ENCODE results near the gene PHOSPHO1. TPM values are rescaled to one million over a fixed set of nuclear protein-coding genes. Genes with fewer than 3 reads are reported as not detected.

The PHOSPHO1 gene
- total and polyA plus RNA-seq, 9 donors, result 0.23 to 0.92 (median 0.25) TPM; not detected in 5

DNA sequence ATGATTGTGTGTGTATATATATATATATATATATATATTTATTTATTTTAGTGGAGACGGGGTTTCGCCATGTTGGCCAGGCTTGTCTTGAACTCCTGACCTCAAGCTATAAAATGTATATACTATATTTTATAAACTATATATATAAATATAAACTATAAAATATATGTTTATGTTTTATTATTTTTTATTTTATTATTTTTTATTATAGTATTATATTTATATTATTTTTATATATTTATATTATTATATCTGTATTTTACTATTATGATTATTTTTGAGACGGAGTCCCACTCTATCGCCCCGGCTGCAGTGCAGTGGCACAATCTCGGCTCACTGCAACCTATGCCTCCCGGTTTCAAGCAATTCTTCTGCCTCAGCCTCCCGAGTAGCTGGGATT, 10.5 kb upstream of the PHOSPHO1 start:
- H3K36me3 ChIP-seq, result no peaks in the 10 kb centered on the region
- intact Hi-C loops (cut with DNase I), result no loop called here
- WGBS, 3 donors, result 66 to 78% (median 77%) methylated on average over 8 of the region's 8 CpGs

DNA sequence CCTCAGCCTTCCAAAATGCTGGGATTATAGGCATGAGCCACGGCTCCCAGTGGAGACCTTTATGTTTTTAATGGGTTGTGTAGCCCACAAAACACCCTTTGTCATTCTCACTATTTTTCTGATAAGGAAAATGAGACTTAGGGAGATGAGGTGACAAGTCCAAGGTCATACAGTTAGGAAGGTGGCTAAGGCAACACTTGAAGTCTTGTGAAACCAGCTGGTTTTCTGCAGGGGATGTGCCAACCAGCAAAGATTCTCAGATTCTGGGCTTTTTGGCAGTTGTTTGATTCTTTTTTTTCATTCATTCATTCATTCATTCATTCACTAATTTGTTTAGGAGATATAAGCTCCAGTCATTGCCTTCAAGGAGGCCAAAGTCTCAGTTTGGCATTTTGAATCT, 10.0 kb upstream of the PHOSPHO1 start:
- TF ChIP-seq EP300 (IDR thresholded peaks at IDR 0.05), result no peak
- TF ChIP-seq, protein P1, sequence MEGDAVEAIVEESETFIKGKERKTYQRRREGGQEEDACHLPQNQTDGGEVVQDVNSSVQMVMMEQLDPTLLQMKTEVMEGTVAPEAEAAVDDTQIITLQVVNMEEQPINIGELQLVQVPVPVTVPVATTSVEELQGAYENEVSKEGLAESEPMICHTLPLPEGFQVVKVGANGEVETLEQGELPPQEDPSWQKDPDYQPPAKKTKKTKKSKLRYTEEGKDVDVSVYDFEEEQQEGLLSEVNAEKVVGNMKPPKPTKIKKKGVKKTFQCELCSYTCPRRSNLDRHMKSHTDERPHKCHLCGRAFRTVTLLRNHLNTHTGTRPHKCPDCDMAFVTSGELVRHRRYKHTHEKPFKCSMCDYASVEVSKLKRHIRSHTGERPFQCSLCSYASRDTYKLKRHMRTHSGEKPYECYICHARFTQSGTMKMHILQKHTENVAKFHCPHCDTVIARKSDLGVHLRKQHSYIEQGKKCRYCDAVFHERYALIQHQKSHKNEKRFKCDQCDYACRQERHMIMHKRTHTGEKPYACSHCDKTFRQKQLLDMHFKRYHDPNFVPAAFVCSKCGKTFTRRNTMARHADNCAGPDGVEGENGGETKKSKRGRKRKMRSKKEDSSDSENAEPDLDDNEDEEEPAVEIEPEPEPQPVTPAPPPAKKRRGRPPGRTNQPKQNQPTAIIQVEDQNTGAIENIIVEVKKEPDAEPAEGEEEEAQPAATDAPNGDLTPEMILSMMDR (IDR thresholded peaks at IDR 0.05), result no peak
- TF ChIP-seq POLR2A (IDR thresholded peaks at IDR 0.05), result no peak
- Histone ChIP-seq H3K27ac (no peak overlapping the region), H3K36me3 (no peaks in the 10 kb centered on the region), H3K27me3 (no peaks in the 10 kb centered on the region), H3K9me3 (no peaks in the 10 kb centered on the region), H3K4me1 (ENCODE audit: insufficient read depth) (no peaks in the 10 kb centered on the region), H3K4me3 (no peak overlapping the region)
- DNase-seq, result no peak
- intact Hi-C loops (cut with DNase I), result no loop called here
- WGBS, 3 donors, result 43 to 59% (median 58%) methylated on average over 1 of the region's 1 CpG

More for the DNA sequence above, 10.5 kb upstream of the PHOSPHO1 start:
- Histone ChIP-seq H3K4me3 (no peak overlapping the region), H3K27me3 (no peaks in the 10 kb centered on the region), H3K27ac (no peak overlapping the region), H3K4me1 (ENCODE audit: insufficient read depth) (no peaks in the 10 kb centered on the region), H3K9me3 (no peaks in the 10 kb centered on the region)
- TF ChIP-seq POLR2A (IDR thresholded peaks at IDR 0.05) (no peak), EP300 (IDR thresholded peaks at IDR 0.05) (no peak)
- TF ChIP-seq, protein P1 (IDR thresholded peaks at IDR 0.05), result no peak
- no peak for DNase-seq

DNA sequence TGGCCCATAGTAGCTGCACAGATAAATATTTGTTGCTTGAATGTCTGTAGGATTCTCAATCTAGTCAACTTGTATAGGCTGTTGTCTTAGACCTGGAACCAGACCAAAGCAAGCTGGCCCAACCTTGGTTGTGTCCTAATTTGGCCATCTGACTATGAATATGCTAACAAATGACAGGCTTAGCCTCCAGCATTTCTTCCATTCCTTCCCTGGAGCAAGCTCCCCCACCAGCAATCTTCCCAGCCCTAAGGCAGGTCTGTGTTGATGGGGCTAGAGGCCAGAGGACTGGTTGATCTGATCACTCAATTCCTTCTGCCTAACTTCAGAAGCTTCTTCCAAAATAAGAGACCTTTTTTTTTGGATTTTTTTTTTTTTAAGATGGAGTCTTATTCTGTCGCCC, 9.4 kb upstream of the PHOSPHO1 start:
- H3K4me1 ChIP-seq (ENCODE audit: insufficient read depth), result no peaks in the 10 kb centered on the region
- DNase-seq, result no peak
- H3K27me3 ChIP-seq, result no peaks in the 10 kb centered on the region
- intact Hi-C loops (cut with DNase I), result no loop called here
- H3K4me3 ChIP-seq, result no peak overlapping the region
- no peak overlapping the region for H3K27ac ChIP-seq
- TF ChIP-seq, protein P1 (IDR thresholded peaks at IDR 0.05), result no peak
- TF ChIP-seq POLR2A (IDR thresholded peaks at IDR 0.05), result no peak
- 85 to 94% (median 85%) methylated on average over 1 of the region's 1 CpG for WGBS, 3 donors
- H3K36me3 ChIP-seq, result no peaks in the 10 kb centered on the region
- no peaks in the 10 kb centered on the region for H3K9me3 ChIP-seq

DNA sequence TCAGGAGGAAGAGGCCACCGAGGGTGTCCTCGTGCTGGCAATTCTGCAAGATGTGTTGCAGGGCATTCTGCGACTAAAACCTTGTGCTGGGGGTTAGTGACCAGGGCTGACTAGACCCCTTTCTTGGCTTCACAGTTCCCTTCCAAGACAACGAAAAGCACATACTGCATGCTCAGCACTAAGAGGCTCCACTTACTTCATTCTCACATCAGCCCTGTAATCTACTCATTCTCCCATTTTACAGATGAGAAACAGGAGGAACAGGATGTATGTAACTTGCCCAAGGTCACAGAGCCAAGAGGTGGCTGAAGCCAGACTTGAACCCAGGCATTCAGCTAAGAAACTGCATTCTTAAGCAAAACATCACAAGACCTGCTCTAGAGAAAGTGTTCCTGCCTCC, 5.3 kb upstream of the PHOSPHO1 start:
- Histone ChIP-seq H3K9me3 (no peaks in the 10 kb centered on the region), H3K4me1 (ENCODE audit: insufficient read depth) (no peaks in the 10 kb centered on the region), H3K4me3 (no peak overlapping the region), H3K36me3 (no peaks in the 10 kb centered on the region), H3K27ac (no peak overlapping the region), H3K27me3 (no peaks in the 10 kb centered on the region)
- TF ChIP-seq EP300 (IDR thresholded peaks at IDR 0.05), result no peak
- no peak for TF ChIP-seq POLR2A (IDR thresholded peaks at IDR 0.05)
- TF ChIP-seq, protein P1 (IDR thresholded peaks at IDR 0.05), result no peak
- 64 to 72% (median 72%) methylated on average over 4 of the region's 4 CpGs for WGBS, 3 donors
- intact Hi-C loops (cut with DNase I), result no loop called here
- DNase-seq, result no peak

All from ovary (tissue), 9 donors.